HG03135 (cell line): Measurements from ENCODE around the gene NHLRC2.

Experiments used
- ATAC-seq: cut with Tn5 transposase; IDR thresholded peaks from one replicate; pipeline ENCODE4 v1.9.1; 2021; ENCODE audit warnings: mild to moderate bottlenecking, moderate library complexity; ENCODE audit not compliant: unreplicated experiment

NHLRC2 gene

DNA sequence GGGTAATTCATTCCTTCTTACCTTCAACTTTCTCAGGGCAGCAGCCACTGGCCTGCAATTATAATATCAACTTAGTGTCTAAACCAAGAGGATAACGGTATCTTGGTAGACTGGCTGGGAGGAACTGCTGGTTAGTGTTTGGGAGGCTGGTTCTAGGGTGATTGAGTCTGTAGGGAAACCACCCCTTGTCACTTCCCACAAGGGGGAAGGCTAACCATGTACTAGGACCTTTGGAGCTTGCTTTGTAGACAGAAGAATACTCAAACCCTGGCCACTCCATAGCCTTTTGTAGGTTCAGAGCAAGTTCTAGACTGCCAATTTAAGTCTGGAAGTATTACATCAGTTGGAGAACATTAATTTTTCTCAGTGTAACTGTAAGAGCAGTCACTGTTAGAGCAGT, 51.3 kb downstream of the NHLRC2 start:
- ATAC-seq: no peak

- no peak for ATAC-seq
Observed at GRCh38 chr10:113907166-113907565, 52.7 kb downstream of the NHLRC2 start.

- no peak for ATAC-seq
Observed at GRCh38 chr10:113908236-113908635, 53.8 kb downstream of the NHLRC2 start.

- ATAC-seq: no peak
Observed at GRCh38 chr10:113911113-113911512, 56.7 kb downstream of the NHLRC2 start.

- ATAC-seq: no peak
Observed at GRCh38 chr10:113911839-113912238, 57.4 kb downstream of the NHLRC2 start.

DNA sequence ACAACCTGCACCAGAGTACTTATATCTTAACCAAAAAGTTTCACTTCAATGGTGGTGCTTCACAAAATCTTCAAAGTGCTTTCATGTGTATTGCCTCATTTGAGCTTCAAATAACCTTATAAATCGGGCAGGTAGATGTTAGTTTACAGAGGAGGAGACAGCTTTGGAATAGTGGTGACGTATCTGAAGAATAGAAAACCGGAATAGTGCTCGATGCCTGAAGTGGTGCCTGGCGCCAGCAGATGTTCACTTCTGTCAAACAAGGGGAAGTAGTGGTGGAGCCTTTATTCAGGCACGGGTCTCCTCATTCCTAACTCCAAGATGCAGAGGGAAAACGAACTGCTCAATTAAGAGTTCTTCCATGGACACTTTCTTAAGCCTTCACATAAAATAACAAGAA, 58.1 kb downstream of the NHLRC2 start:
- ATAC-seq: no peak

- no peak for ATAC-seq
Observed at GRCh38 chr10:113914956-113915355, 60.5 kb downstream of the NHLRC2 start.

DNA sequence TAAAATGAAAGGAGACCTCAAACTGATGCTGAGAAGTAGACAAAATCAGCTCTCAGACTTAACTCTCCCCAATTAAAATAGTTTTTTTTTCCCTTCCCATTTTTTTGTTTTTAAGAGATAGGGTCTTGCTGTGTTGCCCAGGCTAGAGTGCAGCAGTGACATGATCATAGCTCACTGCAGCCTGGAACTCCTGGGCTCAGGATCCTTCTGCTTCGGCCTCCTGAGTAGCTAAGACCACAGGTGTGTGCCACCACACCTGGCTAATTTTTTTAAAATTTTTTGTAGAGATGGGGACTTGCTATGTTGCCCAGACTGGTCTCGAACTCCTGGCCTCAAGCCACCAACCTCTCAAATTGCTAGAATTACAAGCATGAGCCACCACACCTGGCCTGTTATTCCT, 61.1 kb downstream of the NHLRC2 start:
- no peak for ATAC-seq

DNA sequence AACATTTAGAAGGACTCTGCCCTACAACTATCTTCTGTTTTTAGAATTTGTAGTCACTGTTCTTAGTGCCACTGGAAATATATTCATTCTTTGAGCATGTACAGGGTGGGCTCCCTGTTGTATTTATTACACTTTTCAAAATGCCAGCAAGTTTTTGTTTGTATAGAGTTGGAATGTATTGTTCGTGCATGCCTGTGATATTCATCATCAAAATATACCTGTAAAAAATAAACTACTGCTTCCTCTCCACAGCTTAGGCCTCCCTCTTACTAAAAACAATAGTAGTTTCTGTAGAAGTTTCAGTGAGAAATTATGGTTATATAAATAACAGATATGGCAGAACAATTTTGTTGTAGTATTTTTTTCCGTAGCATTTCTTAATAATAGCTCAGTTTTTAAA, 61.6 kb downstream of the NHLRC2 start:
- ATAC-seq: no peak

GRCh38 chr10:113917636-113918035, 63.2 kb downstream of the NHLRC2 start:
- ATAC-seq: no peak

DNA sequence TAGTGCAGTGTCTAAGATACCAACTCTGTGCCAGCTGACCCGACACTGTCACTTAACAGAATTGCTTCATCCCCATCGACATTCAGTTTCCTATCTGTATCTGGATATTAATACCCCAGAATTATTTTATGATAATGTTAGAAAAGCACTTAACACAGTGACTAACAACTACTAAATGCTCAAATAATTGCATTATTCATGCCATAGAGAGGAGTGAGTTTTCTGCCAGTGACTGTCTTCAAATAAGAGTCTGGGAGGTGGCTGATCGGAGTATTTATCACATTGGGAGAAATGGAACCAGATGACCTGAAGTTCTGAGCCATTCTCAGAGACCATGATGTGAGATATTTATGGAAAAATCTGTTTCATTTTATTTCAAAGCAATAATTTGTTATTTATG, 65.7 kb downstream of the NHLRC2 start:
- no peak for ATAC-seq

GRCh38 chr10:113920875-113921274, 66.4 kb downstream of the NHLRC2 start:
- no peak for ATAC-seq

- no peak for ATAC-seq
Observed at GRCh38 chr10:113921561-113922370, 67.3 kb downstream of the NHLRC2 start.

- ATAC-seq: no peak
Observed at GRCh38 chr10:113922787-113923570, 68.5 kb downstream of the NHLRC2 start.

DNA sequence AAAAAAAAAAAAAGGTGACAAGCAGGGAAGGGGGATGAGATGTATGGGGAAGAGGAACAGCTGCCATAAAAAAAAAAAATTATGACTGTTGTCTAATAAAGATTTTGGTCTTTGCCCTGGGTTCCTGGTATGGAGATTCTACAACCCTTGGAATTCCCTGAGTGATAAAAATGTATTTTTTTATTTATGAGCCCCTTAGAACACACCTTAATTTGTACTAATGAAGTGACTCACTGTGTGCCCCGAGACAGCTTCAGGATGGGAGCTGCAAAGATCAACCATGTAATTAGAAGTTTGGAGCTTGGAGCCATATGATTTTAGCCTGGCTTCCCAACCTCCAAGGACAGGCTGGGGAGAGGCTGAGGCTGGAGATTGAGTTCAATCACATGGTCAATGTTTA, 69.7 kb downstream of the NHLRC2 start:
- no peak for ATAC-seq

GRCh38 chr10:113924664-113925063, 70.2 kb downstream of the NHLRC2 start:
- ATAC-seq: no peak

DNA sequence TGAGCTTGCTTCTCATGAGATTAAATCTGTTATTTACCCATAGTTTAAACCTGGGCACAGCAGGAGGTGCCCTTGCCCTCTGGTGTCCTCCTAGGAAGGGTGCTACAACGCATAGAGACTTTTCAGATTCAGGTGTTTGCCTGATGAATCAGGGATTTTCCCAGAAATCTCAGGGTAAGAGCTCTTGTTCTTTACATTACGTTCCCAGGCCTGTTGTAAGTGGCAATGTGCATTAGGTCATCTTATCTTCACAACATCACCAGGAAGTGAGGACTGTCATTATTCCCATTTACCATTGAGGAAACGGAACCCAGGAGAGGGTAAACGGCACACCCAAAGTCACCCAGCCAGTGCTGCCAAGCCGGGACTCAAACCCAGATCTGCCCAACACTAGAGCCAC, 73.0 kb downstream of the NHLRC2 start:
- no peak for ATAC-seq

- no peak for ATAC-seq
Observed at GRCh38 chr10:113928830-113929229, 74.4 kb downstream of the NHLRC2 start.

GRCh38 chr10:113929522-113929921, 75.1 kb downstream of the NHLRC2 start:
- ATAC-seq: no peak

GRCh38 chr10:113930482-113931057, 76.1 kb downstream of the NHLRC2 start:
- no peak for ATAC-seq

GRCh38 chr10:113932854-113933253, 78.4 kb downstream of the NHLRC2 start:
- no peak for ATAC-seq
